ENCODE measurements around the gene TXNRD1.
"Not testable (repeated sequence)": the region's sequence is repeated elsewhere in the genome, so short reads cannot be mapped to it uniquely, and the experiment has no call there.

The TXNRD1 gene

DNA sequence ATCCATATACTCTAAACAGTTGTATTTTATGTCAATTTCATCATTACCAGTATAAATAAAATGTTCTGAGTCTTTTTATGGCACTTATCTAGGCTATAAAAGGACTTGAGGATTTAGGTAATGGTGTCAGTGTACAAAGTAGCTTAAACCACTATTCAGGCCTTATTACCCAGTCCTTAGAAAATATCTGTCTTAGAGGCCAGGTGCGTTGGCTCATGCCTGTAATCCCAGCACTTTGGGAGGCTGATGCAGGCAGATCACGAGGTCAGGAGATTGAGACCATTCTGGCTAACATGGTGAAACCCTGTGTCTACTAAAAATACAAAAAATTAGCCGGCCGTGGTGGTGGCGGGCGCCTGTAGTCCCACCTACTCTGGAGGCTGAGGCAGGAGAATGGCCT is 112.7 kb downstream of the TXNRD1 start:
- DNase-seq (ENCODE audit: low read depth): not testable (repeated sequence)

DNA sequence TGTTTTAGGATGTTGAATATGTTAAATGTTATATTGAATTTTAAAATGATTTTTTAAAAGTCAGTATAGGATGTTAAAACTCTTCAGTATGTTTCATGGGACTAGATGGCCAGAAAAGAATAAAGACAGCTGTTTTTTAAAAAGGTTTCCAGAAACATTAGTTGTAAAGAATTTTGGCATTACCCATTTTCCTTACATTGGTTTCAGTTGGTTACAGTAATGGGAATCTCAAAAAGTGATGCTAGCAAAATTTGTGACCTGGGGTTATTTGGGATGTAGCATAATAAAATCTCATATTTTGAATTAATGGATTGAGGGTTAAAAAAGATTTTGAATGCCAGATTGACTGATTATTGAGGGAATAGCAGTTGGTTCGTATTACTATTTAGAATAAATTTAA is 113.2 kb downstream of the TXNRD1 start:
- DNase-seq (ENCODE audit: low read depth): no peak

DNA sequence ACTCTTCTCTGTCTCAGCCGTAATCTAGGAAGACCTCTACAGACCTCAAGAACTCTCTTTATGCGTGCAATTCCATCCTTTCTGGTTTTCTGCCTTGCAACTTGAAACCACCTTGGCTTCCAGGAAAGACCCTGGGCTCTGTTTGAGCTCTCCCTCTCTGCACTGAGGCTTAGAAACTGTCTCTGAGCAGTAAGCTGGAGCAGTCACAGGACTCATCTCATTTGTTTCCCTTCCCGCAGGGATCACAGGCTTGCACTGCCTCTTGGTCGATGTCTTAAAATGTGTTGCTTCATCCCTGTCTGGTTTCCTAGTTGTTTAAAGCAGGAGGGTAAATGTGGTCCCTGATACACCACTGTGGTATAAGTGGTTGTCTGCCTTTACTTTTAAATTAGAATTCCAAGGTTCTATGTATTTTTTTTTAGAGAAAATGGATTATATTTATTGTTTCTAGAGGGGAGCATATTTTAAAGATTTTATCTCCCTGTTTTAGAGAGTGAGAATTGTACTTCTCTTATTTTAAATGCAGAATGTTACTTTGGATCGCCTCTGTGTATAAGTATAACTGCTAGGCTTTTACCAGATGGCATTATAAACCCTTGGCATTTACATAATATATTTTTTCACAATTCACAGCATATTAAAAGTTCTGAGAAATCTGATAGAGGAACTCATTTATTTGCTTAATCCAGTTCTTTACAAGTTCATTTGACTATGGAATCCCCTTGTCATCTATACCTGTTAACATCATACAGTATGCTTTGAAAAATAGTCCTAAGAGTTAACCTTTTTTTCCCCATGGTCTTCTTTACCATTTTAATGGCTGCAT is 114.3 kb downstream of the TXNRD1 start:
- DNase-seq (ENCODE audit: low read depth): no peak

DNA sequence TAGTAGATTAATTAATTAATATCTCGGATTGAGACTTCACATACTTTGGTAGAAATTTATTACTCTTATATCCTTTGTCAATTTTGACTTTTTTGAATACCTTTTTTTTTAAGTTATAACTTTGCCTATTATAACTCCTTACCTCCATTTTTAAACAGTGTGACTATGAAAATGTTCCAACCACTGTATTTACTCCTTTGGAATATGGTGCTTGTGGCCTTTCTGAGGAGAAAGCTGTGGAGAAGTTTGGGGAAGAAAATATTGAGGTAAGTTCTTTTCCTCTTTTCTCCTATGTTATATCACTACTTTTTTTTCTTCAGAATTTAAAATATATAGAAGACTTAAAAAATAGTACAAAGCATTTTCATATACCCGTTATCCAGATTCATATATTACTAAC is 115.8 kb downstream of the TXNRD1 start:
- no peak for DNase-seq (ENCODE audit: low read depth)

DNA sequence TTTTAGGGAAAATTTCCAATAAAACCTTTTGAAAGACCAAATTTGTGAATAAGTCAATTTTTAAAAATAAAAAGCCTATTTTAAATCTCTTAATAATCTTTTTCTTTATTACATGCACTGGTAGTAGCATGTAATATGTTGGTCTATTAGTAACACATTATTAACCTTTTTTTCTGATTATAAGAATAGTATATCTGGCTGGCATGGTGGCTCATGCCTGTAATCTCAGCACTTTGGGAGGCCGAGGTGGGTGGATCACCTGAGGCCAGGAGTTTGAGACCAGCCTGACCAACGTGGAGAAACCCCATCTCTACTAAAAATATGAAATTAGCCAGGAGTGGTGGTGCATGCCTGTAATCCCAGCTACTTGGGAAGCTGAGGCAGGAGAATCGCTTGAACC is 116.7 kb downstream of the TXNRD1 start:
- not testable (repeated sequence) for DNase-seq (ENCODE audit: low read depth)

DNA sequence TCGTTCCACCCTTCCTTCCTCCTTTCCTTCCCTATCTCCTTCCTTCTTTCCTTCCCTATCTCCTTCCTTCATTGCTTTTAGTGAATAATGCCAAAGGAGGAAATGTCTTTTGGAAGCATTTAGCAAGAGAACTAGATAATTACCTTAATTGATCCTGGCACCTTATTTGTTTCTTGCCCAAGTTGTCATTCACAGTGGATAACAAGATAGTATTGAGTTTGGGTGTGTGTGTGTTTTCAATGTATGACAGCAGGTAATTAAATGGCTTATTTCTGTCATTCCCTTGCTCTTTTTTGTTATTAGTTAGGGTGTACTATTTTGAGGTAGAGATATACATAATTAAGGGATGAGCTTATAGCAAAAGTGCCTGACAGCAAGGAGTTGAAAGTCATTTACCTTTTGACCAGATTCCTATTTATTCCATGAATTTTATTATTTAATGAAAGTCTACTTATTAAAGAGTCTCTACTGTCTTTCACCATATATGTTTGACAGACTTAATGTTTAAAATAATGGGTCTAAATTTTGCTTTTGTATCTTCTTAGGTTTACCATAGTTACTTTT is 118.2 kb downstream of the TXNRD1 start:
- DNase-seq (ENCODE audit: low read depth): no peak

DNA sequence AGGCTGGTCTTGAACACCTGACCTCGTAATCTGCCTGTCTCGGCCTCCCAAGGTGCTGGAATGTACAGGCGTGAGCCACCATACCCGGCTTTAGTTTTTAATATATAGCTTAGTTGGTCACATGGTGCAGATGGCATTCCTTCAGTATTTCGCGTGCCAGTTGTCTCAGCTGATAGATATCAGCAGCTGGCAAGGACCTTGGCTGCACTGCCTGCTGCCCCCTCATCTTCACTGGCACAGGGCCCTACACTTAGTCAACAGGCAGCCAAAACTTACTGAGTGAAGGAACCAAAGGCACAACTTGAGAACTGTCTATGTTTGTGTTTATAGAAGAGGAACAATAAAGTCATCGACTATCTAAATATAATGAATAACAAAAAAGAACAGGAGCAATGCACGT is 119.0 kb downstream of the TXNRD1 start:
- no peak for DNase-seq (ENCODE audit: low read depth)

DNA sequence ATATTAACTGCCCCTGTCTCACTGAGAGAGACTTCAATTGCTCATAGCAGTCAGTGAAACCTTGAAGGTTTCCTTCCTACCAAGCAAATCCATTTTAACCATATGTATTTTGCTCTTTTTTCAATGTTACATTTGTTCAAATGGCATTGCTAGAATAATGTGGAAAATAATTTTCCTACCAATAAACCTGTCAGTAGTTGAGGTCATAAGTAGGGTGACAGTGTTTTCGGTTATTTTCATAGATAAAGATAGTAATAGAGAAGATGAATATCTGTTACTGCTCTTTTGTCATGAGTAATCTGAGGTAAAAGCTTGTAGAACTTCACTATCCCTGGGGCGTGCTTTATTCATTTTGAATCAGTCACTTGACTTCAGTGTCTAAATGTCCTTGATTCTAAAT is 120.5 kb downstream of the TXNRD1 start:
- DNase-seq (ENCODE audit: low read depth): no peak

DNA sequence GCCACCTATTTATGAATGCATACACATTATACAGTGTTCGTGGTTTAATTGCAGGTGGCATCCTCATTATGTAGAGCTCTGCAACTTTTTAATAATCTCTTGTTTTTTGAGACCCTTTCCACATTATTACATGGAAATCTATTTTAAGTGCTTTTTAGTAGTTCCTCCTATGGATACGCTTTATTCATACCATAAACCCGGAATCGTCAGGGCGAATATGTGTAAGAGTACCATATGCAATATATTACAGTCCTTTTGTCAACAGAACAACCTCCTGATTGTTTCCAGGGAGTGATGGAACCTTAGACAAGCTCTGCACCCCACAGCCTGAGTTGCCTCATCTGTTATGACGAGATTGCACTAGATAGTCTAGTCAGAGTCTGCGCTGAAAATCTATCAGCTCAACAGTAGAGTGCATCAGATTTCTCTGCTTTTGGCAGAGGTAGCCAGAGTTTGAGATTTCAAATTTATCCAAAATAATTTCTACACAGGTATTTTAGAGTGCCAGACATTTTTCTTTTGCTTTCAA is 121.5 kb downstream of the TXNRD1 start:
- no peak for DNase-seq (ENCODE audit: low read depth)

DNA sequence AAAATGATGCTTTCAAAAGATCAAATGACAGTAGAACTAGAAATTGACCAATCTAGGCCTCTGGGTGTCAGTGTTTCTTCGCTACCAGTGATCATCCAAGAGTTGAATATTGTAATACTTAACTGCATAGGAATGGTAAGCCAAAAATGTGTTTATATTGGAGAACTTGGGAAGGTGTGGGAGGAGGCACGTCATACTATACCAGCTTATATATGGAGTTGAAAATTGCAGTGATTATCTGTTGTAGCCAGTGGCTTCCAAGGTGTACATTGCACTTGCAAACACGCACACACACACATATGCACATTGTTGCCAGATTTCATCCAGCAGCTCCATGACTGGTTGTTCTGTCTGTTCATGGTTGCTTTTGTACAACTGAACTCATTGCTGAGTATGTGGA is 124.1 kb downstream of the TXNRD1 start:
- no peak for DNase-seq (ENCODE audit: low read depth)

DNA sequence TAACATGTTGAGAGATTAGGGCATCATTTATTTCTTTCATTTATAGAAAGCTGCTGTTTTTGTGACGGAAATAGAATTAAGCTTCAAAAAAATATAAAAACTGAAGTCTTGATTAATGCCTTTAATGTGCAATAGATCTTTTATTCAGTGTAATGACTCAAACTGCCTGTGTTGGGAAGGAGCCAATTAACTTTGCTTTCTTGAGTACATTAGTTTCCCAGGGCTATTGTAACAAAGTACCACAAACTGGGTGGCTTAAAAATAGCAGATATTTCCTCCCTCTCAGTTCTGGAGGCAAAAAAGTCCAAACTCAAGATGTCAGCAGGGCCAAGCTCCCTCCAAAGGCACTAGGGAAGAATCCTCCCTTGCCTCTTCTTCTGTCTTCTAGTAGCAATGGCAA is 124.6 kb downstream of the TXNRD1 start:
- no peak for DNase-seq (ENCODE audit: low read depth)

DNA sequence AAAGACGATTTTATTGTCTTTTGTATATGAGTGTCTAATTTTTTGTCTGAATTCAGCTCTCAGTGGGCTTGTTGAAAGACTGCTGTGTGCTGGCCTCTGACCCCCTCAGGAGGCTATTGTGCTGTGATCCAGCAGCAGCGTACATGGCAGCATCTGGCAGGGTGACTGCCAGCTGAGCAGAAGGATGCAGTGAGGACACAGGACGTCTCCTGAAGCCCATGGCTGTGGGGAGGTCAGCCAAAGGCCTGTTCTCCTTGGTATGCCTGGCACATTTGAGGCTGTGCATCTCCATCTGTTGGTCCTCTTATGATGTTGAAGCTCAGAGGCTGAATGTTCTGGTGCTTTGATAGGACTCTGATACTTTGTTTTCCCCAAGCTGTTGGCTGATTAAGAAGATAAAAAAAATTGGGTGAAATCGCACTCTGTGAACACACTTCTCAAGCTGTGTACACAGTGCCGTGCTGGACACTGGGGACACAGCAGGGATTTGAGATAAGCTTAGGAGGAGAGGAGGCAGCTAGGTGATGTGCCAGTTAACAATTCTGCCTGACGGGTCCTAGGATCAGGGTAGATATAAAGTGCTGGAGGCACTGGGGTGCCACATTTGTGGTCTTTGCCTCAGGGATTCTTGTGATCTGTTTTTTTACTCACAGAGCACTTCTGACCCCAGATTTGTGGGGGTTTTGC is 125.5 kb downstream of the TXNRD1 start:
- no peak for DNase-seq (ENCODE audit: low read depth)

DNA sequence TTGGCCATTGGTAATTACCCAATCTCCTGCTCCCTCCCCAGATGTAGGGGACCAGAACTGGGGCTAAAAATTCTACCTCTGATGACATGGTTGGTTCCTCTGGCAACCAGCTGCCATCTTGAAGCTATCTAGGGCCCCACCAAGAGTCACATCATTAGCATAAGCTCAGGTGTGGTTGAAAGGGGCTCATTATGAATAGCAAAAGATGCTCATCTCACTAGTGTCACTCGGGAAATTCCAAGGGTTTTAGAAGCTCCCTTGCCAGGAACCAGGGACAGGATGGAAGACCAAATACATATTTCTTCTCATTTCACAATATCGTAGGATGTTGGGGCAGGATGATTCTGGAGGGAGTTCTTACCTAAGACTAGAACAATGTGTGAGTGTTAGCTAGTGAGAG is 126.6 kb downstream of the TXNRD1 start:
- no peak for DNase-seq (ENCODE audit: low read depth)

DNA sequence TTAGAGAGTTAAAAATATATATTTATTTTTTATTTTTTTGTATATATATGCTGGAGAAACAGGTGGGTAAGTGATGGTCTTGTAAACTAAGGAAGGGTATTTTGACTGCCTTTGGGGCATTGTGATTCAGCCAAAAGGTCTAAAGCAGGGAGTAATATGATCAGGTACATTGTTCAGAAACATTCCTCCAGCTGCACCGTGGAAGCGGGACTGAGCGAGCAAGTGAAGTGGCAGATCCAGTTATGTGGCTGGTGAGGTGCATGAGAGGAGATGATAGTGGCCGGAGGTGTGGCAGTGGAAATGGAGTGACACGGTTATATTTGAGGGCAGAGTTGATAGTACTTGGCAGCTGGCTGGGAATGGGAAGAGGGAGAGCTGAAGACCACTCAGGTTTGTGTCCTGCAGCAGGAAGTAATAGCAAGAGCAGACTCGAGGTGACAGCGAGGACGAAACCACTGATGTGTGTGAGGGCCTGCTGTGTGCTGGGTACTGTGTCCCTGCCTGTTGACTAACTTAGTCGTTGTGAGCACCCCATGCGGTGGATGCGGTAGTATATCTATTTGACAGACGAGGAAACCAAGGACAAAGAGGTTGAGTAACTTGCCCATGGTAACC is 127.2 kb downstream of the TXNRD1 start:
- no peak for DNase-seq (ENCODE audit: low read depth)

DNA sequence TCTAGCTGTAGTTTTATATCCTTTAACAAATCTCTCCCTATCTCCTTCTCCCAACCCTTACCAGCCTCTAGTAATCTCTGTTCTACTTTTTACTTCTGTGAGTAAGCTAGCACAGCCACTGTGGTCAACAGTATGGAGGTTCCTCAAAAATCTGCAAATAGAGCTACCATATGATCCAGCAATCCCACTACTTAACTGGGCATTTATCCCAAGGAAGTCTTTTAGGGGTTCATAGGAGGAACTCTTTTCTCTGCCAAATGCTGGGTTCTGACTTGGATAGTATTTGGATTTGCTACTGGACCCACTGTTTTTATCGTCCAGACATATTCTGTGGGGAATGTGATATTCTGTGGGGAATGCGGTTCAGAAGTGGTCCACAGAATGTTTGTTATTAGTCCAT is 129.1 kb downstream of the TXNRD1 start:
- DNase-seq (ENCODE audit: low read depth): no peak

DNA sequence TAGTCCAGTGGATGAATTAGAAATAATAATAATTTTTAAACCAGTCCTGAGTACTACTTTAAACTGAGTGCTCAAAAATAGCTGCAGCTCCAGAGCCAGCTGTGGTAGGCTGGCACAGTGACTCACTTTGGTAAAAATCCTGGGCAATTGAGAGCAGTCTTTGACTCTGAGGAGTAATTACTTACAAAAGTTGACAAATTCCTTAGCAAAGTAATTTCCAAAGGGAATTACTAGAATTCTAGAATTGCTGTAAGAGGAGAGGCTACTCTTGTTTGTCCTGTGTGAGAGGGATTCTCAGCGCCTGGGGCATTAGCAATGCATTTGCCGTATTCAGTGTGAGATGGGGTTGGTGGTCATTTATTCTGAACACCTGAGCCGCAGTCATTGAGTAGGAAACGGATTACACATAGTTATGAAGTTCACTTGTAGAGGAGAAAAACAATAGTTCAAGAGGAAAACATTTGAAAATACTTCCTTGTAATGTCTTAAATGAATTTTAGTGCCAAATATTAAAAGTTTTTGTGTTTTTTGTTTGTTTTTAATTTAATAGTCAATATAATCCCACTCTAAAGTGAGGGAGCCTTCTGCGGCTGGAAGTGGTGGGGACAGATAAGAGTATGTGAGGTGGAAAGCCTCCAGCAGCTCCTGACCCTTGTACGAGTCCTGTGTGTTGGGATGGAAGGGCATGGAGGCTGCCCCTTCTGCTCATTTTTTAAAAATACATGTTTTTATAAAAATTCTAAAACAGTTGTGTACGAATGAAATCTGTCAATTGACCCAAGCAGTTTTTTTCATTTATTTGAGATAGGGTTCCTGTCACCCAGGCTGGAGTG is 129.9 kb downstream of the TXNRD1 start:
- DNase-seq (ENCODE audit: low read depth): no peak

DNA sequence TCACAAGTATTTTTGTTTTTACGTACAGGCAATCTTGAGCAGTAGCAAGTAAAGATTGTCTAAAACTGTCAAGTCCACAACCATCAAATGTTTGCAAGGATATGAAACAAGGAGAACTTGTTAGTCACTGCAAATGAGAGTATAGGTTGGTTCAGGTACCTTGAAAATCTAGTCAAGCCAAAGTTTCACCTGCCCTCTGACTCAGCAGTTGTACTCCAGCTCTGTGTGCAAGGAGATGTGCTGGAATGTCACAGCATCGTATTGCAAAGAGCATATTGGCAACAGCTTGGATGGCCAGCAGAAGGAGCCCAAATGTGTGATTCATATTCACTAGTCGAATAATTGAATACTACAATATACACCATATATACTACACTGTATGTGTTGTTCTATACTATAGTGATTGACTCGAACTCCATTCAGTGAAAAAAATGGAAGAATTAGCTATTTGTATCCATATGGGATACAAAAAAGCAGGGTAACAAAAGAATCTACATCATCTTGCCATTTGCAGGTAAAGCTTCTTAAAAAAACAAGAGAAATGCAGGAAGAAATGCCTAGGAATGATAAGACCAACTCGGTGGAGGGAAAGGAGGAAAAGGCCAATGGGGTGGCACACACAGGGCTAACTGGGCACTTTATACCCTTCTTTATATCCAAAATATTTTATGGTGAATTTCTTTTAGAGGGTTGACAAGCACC is 131.9 kb downstream of the TXNRD1 start:
- no peak for DNase-seq (ENCODE audit: low read depth)

DNA sequence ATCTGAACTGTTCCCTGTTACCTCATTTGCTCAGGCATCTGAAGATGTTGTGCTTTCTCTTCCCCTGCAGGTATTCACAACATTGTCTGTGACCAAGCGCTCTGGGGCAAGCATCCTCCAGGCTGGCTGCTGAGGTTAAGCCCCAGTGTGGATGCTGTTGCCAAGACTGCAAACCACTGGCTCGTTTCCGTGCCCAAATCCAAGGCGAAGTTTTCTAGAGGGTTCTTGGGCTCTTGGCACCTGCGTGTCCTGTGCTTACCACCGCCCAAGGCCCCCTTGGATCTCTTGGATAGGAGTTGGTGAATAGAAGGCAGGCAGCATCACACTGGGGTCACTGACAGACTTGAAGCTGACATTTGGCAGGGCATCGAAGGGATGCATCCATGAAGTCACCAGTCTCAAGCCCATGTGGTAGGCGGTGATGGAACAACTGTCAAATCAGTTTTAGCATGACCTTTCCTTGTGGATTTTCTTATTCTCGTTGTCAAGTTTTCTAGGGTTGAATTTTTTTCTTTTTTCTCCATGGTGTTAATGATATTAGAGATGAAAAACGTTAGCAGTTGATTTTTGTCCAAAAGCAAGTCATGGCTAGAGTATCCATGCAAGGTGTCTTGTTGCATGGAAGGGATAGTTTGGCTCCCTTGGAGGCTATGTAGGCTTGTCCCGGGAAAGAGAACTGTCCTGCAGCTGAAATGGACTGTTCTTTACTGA is 132.9 kb downstream of the TXNRD1 start:
- no peak for DNase-seq (ENCODE audit: low read depth)

DNA sequence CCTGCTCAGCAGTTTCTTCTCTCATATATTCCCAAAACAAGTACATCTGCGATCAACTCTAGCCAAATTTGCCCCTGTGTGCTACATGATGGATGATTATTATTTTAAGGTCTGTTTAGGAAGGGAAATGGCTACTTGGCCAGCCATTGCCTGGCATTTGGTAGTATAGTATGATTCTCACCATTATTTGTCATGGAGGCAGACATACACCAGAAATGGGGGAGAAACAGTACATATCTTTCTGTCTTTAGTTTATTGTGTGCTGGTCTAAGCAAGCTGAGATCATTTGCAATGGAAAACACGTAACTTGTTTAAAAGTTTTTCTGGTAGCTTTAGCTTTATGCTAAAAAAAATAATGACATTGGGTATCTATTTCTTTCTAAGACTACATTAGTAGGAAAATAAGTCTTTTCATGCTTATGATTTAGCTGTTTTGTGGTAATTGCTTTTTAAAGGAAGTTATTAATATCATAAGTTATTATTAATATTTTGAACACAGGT is 133.5 kb downstream of the TXNRD1 start:
- no peak for DNase-seq (ENCODE audit: low read depth)

Measured in GM04504 (cell line).